HepG2 (cell line): ENCODE measurements around the gene BANP. TPM values are rescaled to one million over a fixed set of nuclear protein-coding genes. Genes with fewer than 3 reads are reported as not detected.
A peak's percentile ranks its signal among the peaks of the same experiment; 100 is the strongest.
"Not testable (repeated sequence)": the region's sequence is repeated elsewhere in the genome, so short reads cannot be mapped to it uniquely, and the experiment has no call there.

Source experiments
- ATAC-seq: fragments of 200-7000 bp; cut with Tn5 transposase; 3 replicates; pipeline ENCODE4 v1.9.1; 2020; ENCODE audit warnings: mild to moderate bottlenecking, moderate library complexity
- BruUV-seq: library from RNA; stranded (reverse); fragments of 400-500 nt; replicated peaks from 2 replicates; lab custom pipeline; 2021; lab: Mats Ljungman, UMichigan
- CTCF ChIA-PET: fragments of 300-600 bp; formaldehyde crosslinking; extraction: SDS; loops from one replicate; lab custom pipeline; 2021; ENCODE audit warnings: low total read pairs, inconsistent platforms, low intra/inter-chr PET ratio; lab: Yijun Ruan, JAX
- POLR2A ChIA-PET: fragments of 350-600 bp; sonication (Branson Sonifier 250); formaldehyde crosslinking; loops from one replicate; lab custom pipeline; 2020; ENCODE audit warnings: antibody characterized with exemption, inconsistent platforms; lab: Yijun Ruan, JAX
- DNase-seq: peaks from one replicate; pipeline ENCODE4 v3.0.0-alpha.2; 2015; ENCODE audit warnings: low spot score
- FAIRE-seq: peaks from 3 replicates; lab custom pipeline; 2011; peaks lifted over from hg19 to GRCh38; lab: Jason Lieb, UNC
- H2AFZ ChIP-seq: one replicate; pipeline ENCODE4 v1.6.1; 2011; ENCODE audit warnings: low read length, inconsistent platforms
- H3K27ac ChIP-seq: fragments of 300-600 bp; 3 replicates; pipeline ENCODE4 v1.8.0; 2011; ENCODE audit warnings: mixed run types, mild to moderate bottlenecking, mixed read lengths, low read length, inconsistent platforms; ENCODE audit not compliant: insufficient read depth; ENCODE audit errors: extremely low read length
- H3K27me3 ChIP-seq, 2 experiments: fragments of 200-600 bp in 1 of 2; 2 replicates in 1 of 2; 3 replicates in 1 of 2; pipeline versions ENCODE4 v1.6.0 to v1.8.0; 2011; ENCODE audit warnings: low read length in 2 of 2, mild to moderate bottlenecking in 2 of 2, moderate library complexity in 2 of 2, inconsistent platforms in 1 of 2; ENCODE audit not compliant: insufficient read depth in 2 of 2, control insufficient read depth in 1 of 2
- H3K36me3 ChIP-seq, 2 experiments: fragments of 200-600 bp in 1 of 2; replicated peaks in 1 of 2; 2 replicates in 1 of 2; 3 replicates in 1 of 2; pipeline versions ENCODE4 v1.5.1 to v1.8.0; 2011; ENCODE audit warnings: low read length in 2 of 2, inconsistent platforms in 1 of 2; ENCODE audit not compliant: insufficient read depth in 2 of 2, control insufficient read depth in 1 of 2
- H3K4me1 ChIP-seq: 2 replicates; pipeline ENCODE4 v1.5.1; 2012; ENCODE audit warnings: low read length, inconsistent platforms; ENCODE audit not compliant: insufficient read depth
- H3K4me2 ChIP-seq: 2 replicates; pipeline ENCODE4 v1.6.0; 2011; ENCODE audit warnings: low read depth, low read length, inconsistent platforms
- H3K4me3 ChIP-seq, 3 experiments: fragments of 200-600 bp in 1 of 3; sonication (generic), shearing (Covaris generic) in 1 of 3; replicated peaks in 1 of 3; 2 replicates each; pipeline ENCODE4 v1.5.1; 2011 to 2016; ENCODE audit warnings: low read length in 3 of 3, inconsistent platforms in 2 of 3, low read depth in 2 of 3, mild to moderate bottlenecking in 2 of 3, control low read depth in 1 of 3, mixed read lengths in 1 of 3; ENCODE audit not compliant: insufficient read depth in 1 of 3
- H3K79me2 ChIP-seq: one replicate; pipeline ENCODE4 v1.6.1; 2011; ENCODE audit warnings: low read length, inconsistent platforms; ENCODE audit not compliant: insufficient read depth
- H3K9ac ChIP-seq: 2 replicates; pipeline ENCODE4 v1.6.0; 2011; ENCODE audit warnings: mild to moderate bottlenecking, low read depth, low read length, inconsistent platforms; ENCODE audit not compliant: insufficient read depth
- H3K9me3 ChIP-seq: 2 replicates; pipeline ENCODE4 v1.5.1; 2012; ENCODE audit warnings: mild to moderate bottlenecking, low read length
- H4K20me1 ChIP-seq: 2 replicates; pipeline ENCODE4 v1.6.0; 2011; ENCODE audit warnings: inconsistent platforms, mild to moderate bottlenecking, low read length, moderate library complexity; ENCODE audit not compliant: insufficient read depth
- RBAK ChIP-seq: sonication (generic); formaldehyde crosslinking; IDR thresholded peaks from 2 replicates; pipeline ENCODE4 v1.5.1; 2020; ENCODE audit warnings: mild to moderate bottlenecking, missing genetic modification reagents
- ZFP91 ChIP-seq: sonication (generic); formaldehyde crosslinking; IDR thresholded peaks from 2 replicates; pipeline ENCODE4 v1.9.0; 2022; ENCODE audit warnings: missing genetic modification reagents, mild to moderate bottlenecking, borderline replicate concordance
- WGBS: methylation state at CpG from one replicate; pipeline ENCODE4 v1.1.6; 2017; ENCODE audit warnings: low lambda C conversion rate; 5-methylcytosine and 5-hydroxymethylcytosine counted together
- in situ Hi-C: cut with HindIII; loops from 2 replicates; pipeline ENCODE4 v1.10.0; 2017; ENCODE audit warnings: low pct_unique_long_range_greater_than_20kb; ENCODE audit not compliant: extremely low pct_ligation_motif_present
- intact Hi-C: fragments of 100-400 bp; cut with micrococcal nuclease; formaldehyde crosslinking; loops from one replicate; pipeline ENCODE4 v1.10.0; 2022; ENCODE audit not compliant: unreplicated experiment
- polyA plus RNA-seq, 8 experiments: library from polyadenylated mRNA; depleted of rRNA in 3 of 8; stranded (reverse) in 7 of 8; unstranded in 1 of 8; fragments of >200 nt; fragmentation: Illumina TruSeq in 4 of 8; extraction: Trizol in 4 of 8; gene quantifications; 2 replicates each; pipeline versions ENCODE4 v1.2.1 to v1.2.3, GENCODE V29; 2011 to 2016; ENCODE audit warnings: low read depth in 4 of 8, missing spikeins in 1 of 8, mixed read lengths in 1 of 8; ENCODE audit not compliant: insufficient read depth in 1 of 8
- total RNA-seq, 5 experiments: library from RNA; depleted of rRNA; stranded (reverse); fragments of >200 nt; fragmentation: Illumina TruSeq; extraction: Trizol; gene quantifications; 2 replicates each; pipeline ENCODE4 v1.2.3, GENCODE V29; 2016; ENCODE audit warnings: low read depth in 1 of 5

The BANP gene
- total and polyA plus RNA-seq, 2 of the 13 experiments (the other 11 are each of a cell fraction or from before 2014, with no cell fraction given), result 20.2 to 23.8 TPM

- H2AFZ ChIP-seq, H3K9ac ChIP-seq, H3K27me3 ChIP-seq, intact Hi-C loops, POLR2A ChIA-PET, H3K79me2 ChIP-seq, CTCF ChIA-PET, FAIRE-seq, H4K20me1 ChIP-seq, ATAC-seq, DNase-seq, H3K9me3 ChIP-seq, H3K4me1 ChIP-seq, BruUV-seq, H3K4me3 ChIP-seq, H3K4me2 ChIP-seq, in situ Hi-C loops, H3K27ac ChIP-seq: not testable (repeated sequence)
- 97% methylated on average over 57 of the region's 59 CpGs for WGBS
- H3K36me3 ChIP-seq, result peaks cover 8 to 17% of the 10 kb centered on the region in 2 experiments; a peak in 4 of 5 replicates
These were observed 68.0 kb downstream of the BANP start for GRCh38 chr16:88019041-88019820.

GRCh38 chr16:88019821-88020515, 68.7 kb downstream of the BANP start:
- 0 out of 2 replicates have a peak, but pooled peaks have one; percentile 6 for TF ChIP-seq ZFP91
- TF ChIP-seq RBAK, result no peak
- no peak overlapping the region for H2AFZ ChIP-seq
- H3K9me3 ChIP-seq, result no peaks in the 10 kb centered on the region
- peaks cover 8 to 17% of the 10 kb centered on the region in 2 experiments; a peak in 4 of 5 replicates for H3K36me3 ChIP-seq
- no TSS peak for BruUV-seq
- POLR2A ChIA-PET, result no interaction called here
- CTCF ChIA-PET, result no interaction called here
- in situ Hi-C loops, result no loop called here
- intact Hi-C loops, result no loop called here
- H3K9ac ChIP-seq, result no peak overlapping the region
- ATAC-seq, result no peak
- DNase-seq, result no peak
- WGBS, result 96% methylated on average over 16 of the region's 23 CpGs
- no peaks in the 10 kb centered on the region for H3K27me3 ChIP-seq
- no peaks in the 10 kb centered on the region for H4K20me1 ChIP-seq
- H3K4me1 ChIP-seq, result no peaks in the 10 kb centered on the region
- FAIRE-seq, result no peak
- H3K4me3 ChIP-seq, result no peak overlapping the region
- H3K27ac ChIP-seq, result no peak overlapping the region
- H3K4me2 ChIP-seq, result no peak overlapping the region
- H3K79me2 ChIP-seq, result no peaks in the 10 kb centered on the region
